Measurements from ENCODE around the gene KCNN3. TPM values are rescaled to one million over a fixed set of nuclear protein-coding genes. Genes with fewer than 3 reads are reported as not detected.

The KCNN3 gene
- total and polyA plus RNA-seq, 2 donors (not counting 1 experiment from before 2014, with no cell fraction given): 0.17 to 0.82 TPM

GRCh38 chr1:154720328-154721297 is 149.5 kb downstream of the KCNN3 start:
- Histone ChIP-seq H3K27ac (ENCODE audit: low read length in 2 of 2) (no peak overlapping the region), H3K9me3 (ENCODE audit: control extremely low read depth in 1 of 3, control insufficient read depth in 2 of 3, insufficient read depth in 1 of 3, low read length in 2 of 3) (no peaks in the 10 kb centered on the region), H3K4me3 (ENCODE audit: control extremely low read depth in 1 of 5, extremely low read depth in 1 of 5, insufficient read depth in 1 of 5, low read depth in 2 of 5, low read length in 4 of 5) (no peak overlapping the region), H3K79me2 (ENCODE audit: control insufficient read depth, insufficient read depth, low read length) (no peaks in the 10 kb centered on the region), H3K36me3 (replicated peaks in 1 of 2; ENCODE audit: control extremely low read depth in 1 of 2, control insufficient read depth in 1 of 2, extremely low read depth in 1 of 2, insufficient read depth in 2 of 2, low read length in 1 of 2) (no peaks in the 10 kb centered on the region), H4K20me1 (ENCODE audit: control insufficient read depth, insufficient read depth, low read length, poor library complexity, severe bottlenecking) (no peaks in the 10 kb centered on the region), H3K4me1 (ENCODE audit: control insufficient read depth in 2 of 2, insufficient read depth in 2 of 2, low read length in 2 of 2) (no peaks in the 10 kb centered on the region), H3K9ac (ENCODE audit: low read length) (no peak overlapping the region), H3K27me3 (replicated peaks in 1 of 4; ENCODE audit: control extremely low read depth in 1 of 4, control insufficient read depth in 3 of 4, insufficient read depth in 4 of 4, low read length in 3 of 4) (no peaks in the 10 kb centered on the region), H2AFZ (ENCODE audit: insufficient read depth, low read depth, low read length, poor library complexity, severe bottlenecking) (no peak overlapping the region), H3K4me2 (replicated peaks; ENCODE audit: low read depth, low read length, poor library complexity, severe bottlenecking) (no peak overlapping the region)
- ATAC-seq (ENCODE audit: low read depth) (no peak), DNase-seq (no peak)
- Mint-ChIP-seq H3K9me3 (ENCODE audit: insufficient read depth) (no peaks in the 10 kb centered on the region), H3K4me3 (no peak overlapping the region), H3K4me1 (peaks cover 6% of the 10 kb centered on the region), H3K27ac (no peak overlapping the region), H3K27me3 (no peaks in the 10 kb centered on the region)
- 57% methylated on average over 11 of the region's 16 CpGs for WGBS (ENCODE audit: insufficient coverage)
- ChIA-PET CTCF (interaction anchor here (0.5 to 1.6 kb wide), 3 partner anchors 113 to 345 kb away, joined by 3 to 6 read pairs (median 5); no protein-coding TSS in a partner anchor), POLR2A (no interaction called here)
- TF ChIP-seq CTCF (IDR thresholded peaks at IDR 0.05) (no peak), EZH2 (IDR thresholded peaks at IDR 0.05; ENCODE audit: borderline replicate concordance, insufficient read depth, low read depth, low read length, poor library complexity, severe bottlenecking) (no peak)
- intact Hi-C loops (cut with micrococcal nuclease): no loop called here

All from B cell (primary cell).